Measurements from ENCODE around the gene FAAH2.

Gene FAAH2

DNA sequence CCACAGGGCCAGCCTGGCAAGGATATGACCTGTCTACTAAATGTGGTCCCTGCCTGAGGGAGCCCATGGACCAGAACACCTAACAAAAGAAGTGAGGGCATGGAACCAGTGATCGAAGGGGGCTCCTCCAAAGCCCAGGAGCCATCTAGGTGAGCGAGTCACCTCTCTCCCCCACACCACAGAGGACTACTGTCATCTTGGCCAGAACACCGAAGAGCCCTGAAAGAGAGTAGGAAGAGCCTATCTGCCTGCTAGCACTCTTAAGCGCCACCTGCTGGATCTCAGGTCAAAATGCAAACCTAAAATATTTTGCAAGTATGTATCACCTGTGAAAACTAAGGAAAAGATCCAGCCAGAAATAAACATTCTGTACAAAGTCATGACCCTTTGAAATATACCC lies 167.4 kb downstream of the FAAH2 start:
- peaks cover 80% of the 10 kb centered on the region for H3K9me3 ChIP-seq (ENCODE audit: control insufficient read depth, insufficient read depth, low read length)
- H3K9ac ChIP-seq (ENCODE audit: low read depth, low read length): no peak overlapping the region
- H3K27ac ChIP-seq (ENCODE audit: low read depth, low read length): no peak overlapping the region

GRCh38 chrX:57481514-57481913 lies 195.0 kb downstream of the FAAH2 start:
- Histone ChIP-seq H3K27me3 (ENCODE audit: control insufficient read depth, insufficient read depth, low read length) (no peaks in the 10 kb centered on the region), H3K9me3 (ENCODE audit: control insufficient read depth, insufficient read depth, low read length) (peaks cover 41% of the 10 kb centered on the region), H3K27ac (ENCODE audit: low read depth, low read length) (no peak overlapping the region), H3K36me3 (ENCODE audit: control insufficient read depth, insufficient read depth, low read length) (no peaks in the 10 kb centered on the region), H3K9ac (ENCODE audit: low read depth, low read length) (no peak overlapping the region), H3K4me3 (ENCODE audit: low read depth, low read length) (no peak overlapping the region), H3K4me1 (ENCODE audit: control insufficient read depth, insufficient read depth, low read length) (no peaks in the 10 kb centered on the region)

More for the DNA sequence above, 167.4 kb downstream of the FAAH2 start:
- 0 out of 2 replicates have a peak, but pooled peaks cover 3% of the 10 kb centered on the region for H3K36me3 ChIP-seq (ENCODE audit: control insufficient read depth, insufficient read depth, low read length)
- H3K27me3 ChIP-seq (ENCODE audit: control insufficient read depth, insufficient read depth, low read length): no peaks in the 10 kb centered on the region
- H3K4me3 ChIP-seq (ENCODE audit: low read depth, low read length): no peak overlapping the region
- H3K4me1 ChIP-seq (ENCODE audit: control insufficient read depth, insufficient read depth, low read length): no peaks in the 10 kb centered on the region

DNA sequence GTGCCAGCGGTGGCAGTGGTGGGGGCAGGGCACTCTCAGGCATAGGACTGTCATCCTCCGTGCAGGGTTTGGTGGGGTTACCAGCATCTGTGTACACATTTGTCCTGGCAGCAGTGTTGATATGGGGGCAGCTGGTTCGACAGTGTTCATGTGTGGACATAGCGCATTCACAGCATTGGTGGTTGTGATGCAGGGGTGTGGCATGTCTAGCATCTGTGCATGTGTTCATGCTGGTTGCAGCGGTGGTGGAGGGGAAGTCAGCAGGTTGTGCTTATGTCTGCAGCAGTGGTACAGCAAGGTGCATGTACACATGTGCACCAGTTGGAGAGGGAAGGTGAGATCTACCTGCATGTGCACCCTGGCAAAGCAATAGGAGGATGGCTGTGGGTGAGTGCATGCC lies 230.0 kb downstream of the FAAH2 start:
- Histone ChIP-seq H3K9ac (ENCODE audit: low read depth, low read length) (no peak overlapping the region), H3K36me3 (ENCODE audit: control insufficient read depth, insufficient read depth, low read length) (no peaks in the 10 kb centered on the region), H3K4me1 (ENCODE audit: control insufficient read depth, insufficient read depth, low read length) (no peaks in the 10 kb centered on the region), H3K27ac (ENCODE audit: low read depth, low read length) (no peak overlapping the region), H3K4me3 (ENCODE audit: low read depth, low read length) (no peak overlapping the region), H3K9me3 (ENCODE audit: control insufficient read depth, insufficient read depth, low read length) (peaks cover 81% of the 10 kb centered on the region), H3K27me3 (ENCODE audit: control insufficient read depth, insufficient read depth, low read length) (no peaks in the 10 kb centered on the region)

- Histone ChIP-seq H3K27me3 (ENCODE audit: control insufficient read depth, insufficient read depth, low read length) (no peaks in the 10 kb centered on the region), H3K4me3 (ENCODE audit: low read depth, low read length) (no peak overlapping the region), H3K27ac (ENCODE audit: low read depth, low read length) (no peak overlapping the region), H3K9me3 (ENCODE audit: control insufficient read depth, insufficient read depth, low read length) (peaks cover 54% of the 10 kb centered on the region), H3K9ac (ENCODE audit: low read depth, low read length) (no peak overlapping the region), H3K36me3 (ENCODE audit: control insufficient read depth, insufficient read depth, low read length) (no peaks in the 10 kb centered on the region), H3K4me1 (ENCODE audit: control insufficient read depth, insufficient read depth, low read length) (no peaks in the 10 kb centered on the region)
These were observed 233.1 kb downstream of the FAAH2 start for GRCh38 chrX:57519578-57520118.

GRCh38 chrX:57528670-57529255 lies 242.3 kb downstream of the FAAH2 start:
- no peak overlapping the region for H3K4me3 ChIP-seq (ENCODE audit: low read depth, low read length)
- H3K27me3 ChIP-seq (ENCODE audit: control insufficient read depth, insufficient read depth, low read length): no peaks in the 10 kb centered on the region
- H3K9ac ChIP-seq (ENCODE audit: low read depth, low read length): no peak overlapping the region
- no peaks in the 10 kb centered on the region for H3K4me1 ChIP-seq (ENCODE audit: control insufficient read depth, insufficient read depth, low read length)
- H3K27ac ChIP-seq (ENCODE audit: low read depth, low read length): no peak overlapping the region
- no peaks in the 10 kb centered on the region for H3K36me3 ChIP-seq (ENCODE audit: control insufficient read depth, insufficient read depth, low read length)
- H3K9me3 ChIP-seq (ENCODE audit: control insufficient read depth, insufficient read depth, low read length): peaks cover 41% of the 10 kb centered on the region

All from HUES48 (cell line).